ENCODE measurements around the gene CD276.

The CD276 gene

GRCh38 chr15:73750438-73750837, 66.3 kb downstream of the CD276 start:
- no peak for DNase-seq

- DNase-seq: no peak
Observed at GRCh38 chr15:73750951-73751350, 66.8 kb downstream of the CD276 start.

- DNase-seq: no peak
Observed at GRCh38 chr15:73751511-73751898, 67.3 kb downstream of the CD276 start.

GRCh38 chr15:73751899-73752805, 68.0 kb downstream of the CD276 start:
- DNase-seq: no peak

GRCh38 chr15:73752806-73753193, 68.6 kb downstream of the CD276 start:
- no peak for DNase-seq

GRCh38 chr15:73753250-73754130, 69.3 kb downstream of the CD276 start, which contains the start of gene INSYN1:
Gene INSYN1, minus strand, starts transcription at chr15:73753351. Its CDS starts 2,221 bp downstream, at chr15:73751130.
- DNase-seq: no peak

GRCh38 chr15:73754461-73754860, 70.3 kb downstream of the CD276 start:
- DNase-seq: peak; percentile 13

- DNase-seq: peak; percentile 3
Observed at GRCh38 chr15:73755481-73755880, 71.3 kb downstream of the CD276 start.

GRCh38 chr15:73755946-73756345, 71.8 kb downstream of the CD276 start:
- DNase-seq: no peak

GRCh38 chr15:73756390-73756789, 72.2 kb downstream of the CD276 start:
- no peak for DNase-seq

GRCh38 chr15:73756947-73757513, 72.8 kb downstream of the CD276 start:
- no peak for DNase-seq

GRCh38 chr15:73757571-73757970, 73.4 kb downstream of the CD276 start:
- no peak for DNase-seq

- no peak for DNase-seq
Observed at GRCh38 chr15:73758461-73758860, 74.3 kb downstream of the CD276 start.

GRCh38 chr15:73760330-73761329, 76.4 kb downstream of the CD276 start:
- DNase-seq: no peak

GRCh38 chr15:73763931-73764330, 79.7 kb downstream of the CD276 start:
- no peak for DNase-seq

Data from OCI-M1 (cell line).